H1 (cell line): ENCODE results near the gene SIAH3. TPM values are rescaled to one million over a fixed set of nuclear protein-coding genes. Genes with fewer than 3 reads are reported as not detected.

Experiments
- JUN ChIP-seq: IDR thresholded peaks from 2 replicates; pipeline ENCODE4 v1.6.1; 2011; ENCODE audit warnings: low read depth, mild to moderate bottlenecking, improper control_type of control experiment, low read length
- polyA plus RNA-seq, 7 experiments: library from polyadenylated mRNA; depleted of rRNA in 3 of 7; stranded (reverse) in 5 of 7; unstranded in 2 of 7; fragments of >200 nt in 5 of 7; fragments of 200-250 nt in 2 of 7; gene quantifications; 1 replicate in 5 of 7; 2 replicates in 1 of 7; 4 replicates in 1 of 7; pipeline versions ENCODE4 v1.2.1 to v1.2.3, GENCODE V29; 2011 to 2013; ENCODE audit warnings: missing spikeins in 2 of 7, mixed read lengths in 2 of 7
- total RNA-seq: library from RNA; stranded (reverse); fragmentation: NEBNext Ultra II Directional; extraction: Animal tissue kit (Norgen Biotek cat#: 25700); gene quantifications from 2 replicates; pipeline ENCODE4 v1.2.1, GENCODE V29; 2021

The SIAH3 gene
- total and polyA plus RNA-seq, 2 of the 8 experiments (the other 6 are each of a cell fraction or from before 2014, with no cell fraction given): 0.15 to 0.17 TPM

- no peak for TF ChIP-seq JUN
Observed at GRCh38 chr13:45830121-45830520, 21.4 kb downstream of the SIAH3 start (continued).
